ENCODE results near the gene KDM8. TPM values are rescaled to one million over a fixed set of nuclear protein-coding genes. Genes with fewer than 3 reads are reported as not detected.
"Not testable (repeated sequence)": the region's sequence is repeated elsewhere in the genome, so short reads cannot be mapped to it uniquely, and the experiment has no call there.

Gene KDM8
- total RNA-seq, 2 donors from 2014 or later: 6.0 to 18.5 TPM

DNA sequence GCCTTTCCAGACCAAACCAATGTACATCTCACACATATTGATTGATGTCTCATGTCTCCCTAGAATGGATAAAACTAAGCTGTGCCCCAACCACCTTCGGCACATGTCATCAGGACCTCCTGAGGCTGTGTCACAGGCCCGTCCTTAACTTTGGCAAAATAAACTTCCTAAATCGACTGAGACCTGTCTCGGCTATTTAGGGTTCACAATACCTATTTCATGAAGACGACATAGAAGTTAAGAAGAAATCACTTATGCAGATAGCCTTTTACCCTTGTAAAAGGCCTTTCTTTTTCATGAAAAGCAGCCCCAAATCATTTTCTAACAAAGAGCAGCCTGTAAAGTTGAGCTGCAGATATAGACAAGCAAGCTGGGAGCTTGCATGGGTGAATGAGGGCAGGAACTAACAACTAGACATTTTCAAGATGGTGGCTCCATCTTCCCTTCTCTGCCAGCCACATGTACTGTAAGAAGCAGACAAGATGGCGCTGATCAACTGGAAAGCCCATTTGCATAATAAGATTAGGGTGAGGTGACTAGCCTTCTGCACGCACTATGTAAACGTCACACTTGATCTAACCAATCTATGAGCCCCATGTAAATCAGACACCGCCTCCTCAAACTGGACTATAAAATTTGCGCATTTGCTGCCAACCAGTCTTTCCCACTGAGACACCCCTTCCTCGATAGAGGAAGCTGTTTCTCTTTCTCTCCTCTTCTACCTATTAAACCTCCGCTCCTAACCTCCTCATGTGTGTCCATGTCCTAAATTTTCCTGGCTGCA is 4.7 kb upstream of the KDM8 start:
- no peaks in the 10 kb centered on the region for H3K36me3 ChIP-seq (replicated peaks in 1 of 2; ENCODE audit: insufficient read depth in 1 of 2, low read depth in 2 of 2)
- H3K4me1 ChIP-seq: peaks cover 8% of the 10 kb centered on the region
- intact Hi-C loops (cut with DNase I): no loop called here
- ATAC-seq (no peak), DNase-seq (no peak)
- no peaks in the 10 kb centered on the region for H3K27me3 ChIP-seq
- no peaks in the 10 kb centered on the region for H3K9me3 ChIP-seq
- H3K27ac ChIP-seq: no peak overlapping the region
- TF ChIP-seq, protein P1, sequence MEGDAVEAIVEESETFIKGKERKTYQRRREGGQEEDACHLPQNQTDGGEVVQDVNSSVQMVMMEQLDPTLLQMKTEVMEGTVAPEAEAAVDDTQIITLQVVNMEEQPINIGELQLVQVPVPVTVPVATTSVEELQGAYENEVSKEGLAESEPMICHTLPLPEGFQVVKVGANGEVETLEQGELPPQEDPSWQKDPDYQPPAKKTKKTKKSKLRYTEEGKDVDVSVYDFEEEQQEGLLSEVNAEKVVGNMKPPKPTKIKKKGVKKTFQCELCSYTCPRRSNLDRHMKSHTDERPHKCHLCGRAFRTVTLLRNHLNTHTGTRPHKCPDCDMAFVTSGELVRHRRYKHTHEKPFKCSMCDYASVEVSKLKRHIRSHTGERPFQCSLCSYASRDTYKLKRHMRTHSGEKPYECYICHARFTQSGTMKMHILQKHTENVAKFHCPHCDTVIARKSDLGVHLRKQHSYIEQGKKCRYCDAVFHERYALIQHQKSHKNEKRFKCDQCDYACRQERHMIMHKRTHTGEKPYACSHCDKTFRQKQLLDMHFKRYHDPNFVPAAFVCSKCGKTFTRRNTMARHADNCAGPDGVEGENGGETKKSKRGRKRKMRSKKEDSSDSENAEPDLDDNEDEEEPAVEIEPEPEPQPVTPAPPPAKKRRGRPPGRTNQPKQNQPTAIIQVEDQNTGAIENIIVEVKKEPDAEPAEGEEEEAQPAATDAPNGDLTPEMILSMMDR (IDR thresholded peaks at IDR 0.05): no peak
- TF ChIP-seq POLR2A (IDR thresholded peaks at IDR 0.05): no peak
- 88 to 90% methylated on average over 12 of the region's 12 CpGs for WGBS, 2 donors
- no peak overlapping the region for H3K4me3 ChIP-seq

DNA sequence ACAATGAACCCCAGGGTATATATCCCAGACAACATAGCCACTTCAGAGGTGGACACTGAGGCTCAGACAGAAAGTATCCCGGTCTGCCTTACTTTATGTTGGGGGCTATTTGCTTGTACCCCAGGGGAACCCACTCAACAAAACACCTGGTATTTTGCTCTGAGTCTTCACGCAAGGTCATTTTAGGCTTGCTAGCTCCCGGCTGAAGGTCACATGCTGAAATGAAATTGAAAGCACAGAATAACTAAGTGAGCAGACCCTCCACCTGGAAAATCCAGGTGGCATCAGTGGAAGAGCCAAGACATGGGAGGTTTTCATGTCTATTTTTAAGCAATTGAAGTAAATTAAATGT is 4.1 kb upstream of the KDM8 start:
- Histone ChIP-seq H3K36me3 (replicated peaks in 1 of 2; ENCODE audit: insufficient read depth in 1 of 2, low read depth in 2 of 2) (no peaks in the 10 kb centered on the region), H3K4me3 (no peak overlapping the region), H3K4me1 (peaks cover 11% of the 10 kb centered on the region), H3K9me3 (no peaks in the 10 kb centered on the region), H3K27ac (no peak overlapping the region), H3K27me3 (no peaks in the 10 kb centered on the region)
- no peak for DNase-seq
- 58 to 62% methylated on average over 3 of the region's 3 CpGs for WGBS, 2 donors
- intact Hi-C loops (cut with DNase I): no loop called here
- no peak for TF ChIP-seq POLR2A (IDR thresholded peaks at IDR 0.05)
- TF ChIP-seq, protein P1 (IDR thresholded peaks at IDR 0.05): no peak
- no peak for ATAC-seq

DNA sequence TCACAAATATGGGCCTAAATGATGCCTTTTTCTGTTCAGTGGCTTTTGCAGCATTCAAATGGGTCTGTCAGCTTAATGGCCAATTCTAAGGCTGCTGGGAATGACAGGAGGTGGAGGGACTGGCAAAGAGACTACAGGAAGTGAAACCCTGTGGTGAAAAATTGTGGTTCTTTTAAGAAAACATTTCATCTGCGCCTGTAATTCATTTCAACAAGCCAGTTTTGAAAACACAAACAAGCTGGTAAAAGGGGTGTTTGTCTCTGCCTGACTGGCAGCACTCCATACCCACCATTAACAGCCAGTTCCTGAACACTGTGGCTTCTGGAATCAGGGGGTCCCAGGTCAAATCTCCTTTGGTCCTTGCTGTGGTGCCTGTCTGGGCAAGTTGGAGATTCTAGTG is 3.6 kb upstream of the KDM8 start:
- intact Hi-C loops (cut with DNase I): no loop called here

DNA sequence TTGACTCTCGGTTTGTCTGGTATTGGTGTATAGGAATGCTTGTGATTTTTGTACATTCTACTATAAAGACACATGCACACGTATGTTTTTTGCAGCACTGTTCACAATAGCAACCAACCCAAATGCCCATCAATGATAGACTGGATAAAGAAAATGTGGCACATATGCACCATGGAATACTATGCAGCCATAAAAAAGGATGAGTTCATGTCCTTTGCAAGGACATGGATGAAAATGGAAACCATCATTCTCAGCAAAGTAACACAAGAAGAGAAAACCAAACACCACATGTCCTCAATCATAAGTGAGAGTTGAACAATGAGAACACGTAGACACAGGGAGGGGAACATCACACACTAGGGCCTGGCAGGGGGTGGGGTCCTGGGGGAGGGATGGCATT is 2.4 kb upstream of the KDM8 start:
- H3K4me3 ChIP-seq; intact Hi-C loops (cut with DNase I); DNase-seq; H3K36me3 ChIP-seq (replicated peaks in 1 of 2; ENCODE audit: insufficient read depth in 1 of 2, low read depth in 2 of 2); H3K27ac ChIP-seq; H3K9me3 ChIP-seq; ATAC-seq; H3K27me3 ChIP-seq: not testable (repeated sequence)
- H3K4me1 ChIP-seq: peaks cover 28% of the 10 kb centered on the region
- 87 to 92% methylated on average over 3 of the region's 3 CpGs for WGBS, 2 donors

More for the DNA sequence above, 3.6 kb upstream of the KDM8 start:
- H3K27ac ChIP-seq: peak overlapping the region in 1 of 4 donors; percentile 26
- no peak overlapping the region for H3K4me3 ChIP-seq
- no peaks in the 10 kb centered on the region for H3K9me3 ChIP-seq
- H3K27me3 ChIP-seq: no peaks in the 10 kb centered on the region
- TF ChIP-seq, protein P1 (IDR thresholded peaks at IDR 0.05): no peak
- no peak for TF ChIP-seq POLR2A (IDR thresholded peaks at IDR 0.05)
- no peaks in the 10 kb centered on the region for H3K36me3 ChIP-seq (replicated peaks in 1 of 2; ENCODE audit: insufficient read depth in 1 of 2, low read depth in 2 of 2)
- WGBS, 2 donors: 44 to 63% methylated on average over 1 of the region's 1 CpG
- DNase-seq (no peak), ATAC-seq (no peak)
- peaks cover 16% of the 10 kb centered on the region for H3K4me1 ChIP-seq

DNA sequence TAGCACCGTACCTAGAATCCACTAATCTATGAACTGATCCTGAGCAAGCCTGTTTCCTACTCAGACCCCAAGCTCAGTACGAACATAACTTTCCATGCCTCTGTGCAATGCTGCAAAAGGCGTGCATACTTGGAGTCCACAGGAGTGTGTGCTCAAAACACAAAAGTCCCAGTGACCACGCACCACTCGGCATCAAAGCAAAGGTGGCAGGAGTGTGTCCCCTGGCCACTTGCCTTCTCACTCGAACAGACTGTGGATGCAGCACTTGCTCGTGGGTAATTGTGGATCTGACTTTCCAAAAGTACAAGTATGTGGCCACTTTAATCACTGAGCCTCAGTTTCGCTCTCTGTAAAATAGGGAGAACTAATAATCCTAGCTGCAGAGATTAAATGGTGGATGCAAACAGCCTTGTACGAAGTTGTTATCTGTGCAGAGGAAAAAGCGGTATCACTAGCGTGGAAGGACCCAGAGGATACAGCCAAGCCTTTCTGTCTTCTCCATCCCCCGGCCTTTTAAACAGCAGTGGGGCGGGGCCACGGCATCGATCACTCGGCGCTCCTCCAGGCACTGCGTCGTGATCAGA is 311 bp upstream of the KDM8 start:
- no peaks in the 10 kb centered on the region for H3K9me3 ChIP-seq
- intact Hi-C loops (cut with DNase I): no loop called here
- ATAC-seq: peak; percentile 80

More for the DNA sequence above, 311 bp upstream of the KDM8 start:
- DNase-seq: peak; percentile 93 to 94 (median 94)
- TF ChIP-seq POLR2A (IDR thresholded peaks at IDR 0.05): no peak
- TF ChIP-seq, protein P1 (IDR thresholded peaks at IDR 0.05): peak in 1 of 7 experiments; percentile 7
- 23 to 30% methylated on average over 17 to 19 of the region's 19 CpGs for WGBS, 2 donors
- peaks cover 49% of the 10 kb centered on the region for H3K4me1 ChIP-seq
- H3K27me3 ChIP-seq: no peaks in the 10 kb centered on the region
- H3K4me3 ChIP-seq: peak overlapping the region; percentile 20 to 25
- no peaks in the 10 kb centered on the region for H3K36me3 ChIP-seq (replicated peaks in 1 of 2; ENCODE audit: insufficient read depth in 1 of 2, low read depth in 2 of 2)
- peak overlapping the region; percentile 94 to 99 (median 97) for H3K27ac ChIP-seq
